AG09319 (cell line): ENCODE measurements around the gene DNAH14.
"Not testable (repeated sequence)": the region's sequence is repeated elsewhere in the genome, so short reads cannot be mapped to it uniquely, and the experiment has no call there.

Experiments used
- DNase-seq: peaks from one replicate; pipeline ENCODE4 v3.0.0-alpha.2; 2010; ENCODE audit warnings: low read depth; ENCODE audit errors: extremely low read depth
- TF ChIP-seq, protein P1 (sequence below): IDR thresholded peaks from 2 replicates; pipeline ENCODE4 v1.5.1; 2011; ENCODE audit warnings: low read depth, mild to moderate bottlenecking, inconsistent platforms, low read length, moderate library complexity

Gene DNAH14

DNA sequence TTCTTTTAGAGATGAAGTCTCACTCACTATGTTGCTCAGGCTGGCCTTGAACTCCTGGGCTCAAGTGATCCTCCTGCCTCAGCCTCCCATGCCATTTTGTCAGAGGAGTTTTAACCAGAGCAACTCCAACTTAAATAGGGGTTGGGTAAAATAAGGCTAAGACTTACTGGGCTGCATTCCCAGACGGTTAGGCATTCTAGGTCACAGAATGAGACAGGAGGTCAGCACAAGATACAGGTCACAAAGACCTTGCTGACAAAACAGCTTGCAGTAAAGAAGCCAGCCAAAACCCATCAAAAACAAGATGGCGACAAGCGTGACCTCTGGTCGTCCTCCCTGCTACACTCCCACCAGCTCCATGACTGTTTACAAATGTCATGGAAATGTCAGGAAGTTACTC, 5.7 kb upstream of the DNAH14 start:
- TF ChIP-seq, protein P1, sequence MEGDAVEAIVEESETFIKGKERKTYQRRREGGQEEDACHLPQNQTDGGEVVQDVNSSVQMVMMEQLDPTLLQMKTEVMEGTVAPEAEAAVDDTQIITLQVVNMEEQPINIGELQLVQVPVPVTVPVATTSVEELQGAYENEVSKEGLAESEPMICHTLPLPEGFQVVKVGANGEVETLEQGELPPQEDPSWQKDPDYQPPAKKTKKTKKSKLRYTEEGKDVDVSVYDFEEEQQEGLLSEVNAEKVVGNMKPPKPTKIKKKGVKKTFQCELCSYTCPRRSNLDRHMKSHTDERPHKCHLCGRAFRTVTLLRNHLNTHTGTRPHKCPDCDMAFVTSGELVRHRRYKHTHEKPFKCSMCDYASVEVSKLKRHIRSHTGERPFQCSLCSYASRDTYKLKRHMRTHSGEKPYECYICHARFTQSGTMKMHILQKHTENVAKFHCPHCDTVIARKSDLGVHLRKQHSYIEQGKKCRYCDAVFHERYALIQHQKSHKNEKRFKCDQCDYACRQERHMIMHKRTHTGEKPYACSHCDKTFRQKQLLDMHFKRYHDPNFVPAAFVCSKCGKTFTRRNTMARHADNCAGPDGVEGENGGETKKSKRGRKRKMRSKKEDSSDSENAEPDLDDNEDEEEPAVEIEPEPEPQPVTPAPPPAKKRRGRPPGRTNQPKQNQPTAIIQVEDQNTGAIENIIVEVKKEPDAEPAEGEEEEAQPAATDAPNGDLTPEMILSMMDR, result no peak

DNA sequence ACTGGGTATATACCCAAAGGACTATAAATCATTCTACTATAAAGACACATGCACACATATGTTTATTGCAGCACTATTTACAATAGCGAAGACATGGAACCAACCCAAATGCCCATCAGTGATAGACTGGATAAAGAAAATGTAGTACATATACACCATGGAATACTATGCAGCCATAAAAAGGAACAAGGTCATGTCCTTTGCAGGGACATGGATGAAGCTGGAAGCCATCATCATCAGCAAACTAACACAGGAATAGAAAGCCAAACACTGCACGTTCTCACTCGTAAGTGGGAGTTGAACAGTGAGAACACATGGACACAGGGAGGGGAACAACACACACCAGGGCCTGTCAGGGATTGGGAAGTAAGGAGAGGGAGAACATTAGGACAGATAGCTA, 1.8 kb upstream of the DNAH14 start:
- DNase-seq, result not testable (repeated sequence)

More for the DNA sequence above, 5.7 kb upstream of the DNAH14 start:
- no peak for DNase-seq

- DNase-seq, result no peak
- TF ChIP-seq, protein P1, result no peak
Measured at GRCh38 chr1:224928906-224929305, 569 bp upstream of the DNAH14 start.

DNA sequence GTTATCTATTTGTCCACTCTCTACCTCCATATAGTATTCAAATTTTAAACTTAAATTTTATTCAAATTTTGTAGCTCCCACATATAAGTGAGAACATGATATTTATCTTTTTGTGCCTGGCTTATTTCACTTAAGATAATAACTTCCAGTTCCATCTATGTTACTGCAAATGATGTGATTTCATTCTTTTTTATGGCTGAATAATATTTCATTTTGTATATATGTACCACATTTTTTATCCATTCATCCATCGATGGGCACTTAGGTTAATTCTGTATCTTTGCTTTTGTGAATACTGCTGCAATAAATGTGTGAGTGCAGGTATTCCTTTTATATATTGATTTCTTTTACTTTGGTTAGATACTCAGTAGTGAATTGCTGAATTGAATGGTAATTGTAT, 2.1 kb downstream of the DNAH14 start:
- TF ChIP-seq, protein P1, result no peak
- no peak for DNase-seq

GRCh38 chr1:224932607-224933249, 3.3 kb downstream of the DNAH14 start:
- DNase-seq, result no peak
- TF ChIP-seq, protein P1, result no peak

- no peak for DNase-seq
- TF ChIP-seq, protein P1, result no peak
Measured at GRCh38 chr1:224933584-224933983, 4.1 kb downstream of the DNAH14 start.

GRCh38 chr1:224938652-224939051, 9.2 kb downstream of the DNAH14 start:
- no peak for DNase-seq
- TF ChIP-seq, protein P1, result no peak

DNA sequence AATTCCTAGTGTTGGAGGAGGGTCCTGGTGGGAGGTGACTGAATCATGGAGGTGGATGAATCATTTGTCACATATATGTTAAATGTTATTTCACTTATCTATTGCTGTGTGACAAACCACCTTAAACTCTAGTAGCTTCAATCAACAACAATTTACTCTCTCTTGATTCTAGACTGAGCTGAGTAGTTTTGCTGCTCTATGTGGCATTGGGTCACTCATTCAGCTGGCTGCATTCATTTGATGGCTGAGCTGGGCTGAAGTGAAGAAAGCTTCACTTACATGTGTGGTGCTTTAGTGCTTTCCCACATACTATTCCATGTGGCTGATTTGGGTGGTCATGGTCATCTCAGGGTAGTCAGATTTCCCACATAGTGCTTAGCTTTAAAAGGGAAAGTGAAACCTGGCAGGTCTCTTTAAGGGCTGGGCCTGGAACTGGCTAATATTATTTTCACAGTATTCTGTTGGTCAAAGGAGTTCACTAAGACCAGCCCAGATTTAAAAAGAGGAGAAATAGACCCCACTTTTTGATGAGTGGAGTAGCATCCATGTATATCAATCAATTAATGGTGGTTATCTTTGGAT, 10.5 kb downstream of the DNAH14 start:
- no peak for DNase-seq
- TF ChIP-seq, protein P1, result no peak

DNA sequence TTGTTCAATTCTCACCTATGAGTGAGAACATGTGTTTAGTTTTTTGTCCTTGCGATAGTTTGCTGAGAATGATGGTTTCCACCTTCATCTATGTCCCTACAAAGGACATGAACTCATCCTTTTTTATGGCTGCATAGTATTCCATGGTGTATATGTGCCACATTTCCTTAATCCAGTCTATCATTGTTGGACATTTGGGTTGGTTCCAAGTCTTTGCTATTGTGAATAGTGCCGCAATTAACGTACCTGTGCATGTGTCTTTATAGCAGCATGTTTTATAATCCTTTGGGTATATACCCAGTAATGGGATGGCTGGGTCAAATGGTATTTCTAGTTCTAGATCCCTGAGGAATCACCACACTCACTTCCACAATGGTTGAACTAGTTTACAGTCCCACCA, 11.3 kb downstream of the DNAH14 start:
- DNase-seq, result not testable (repeated sequence)

DNA sequence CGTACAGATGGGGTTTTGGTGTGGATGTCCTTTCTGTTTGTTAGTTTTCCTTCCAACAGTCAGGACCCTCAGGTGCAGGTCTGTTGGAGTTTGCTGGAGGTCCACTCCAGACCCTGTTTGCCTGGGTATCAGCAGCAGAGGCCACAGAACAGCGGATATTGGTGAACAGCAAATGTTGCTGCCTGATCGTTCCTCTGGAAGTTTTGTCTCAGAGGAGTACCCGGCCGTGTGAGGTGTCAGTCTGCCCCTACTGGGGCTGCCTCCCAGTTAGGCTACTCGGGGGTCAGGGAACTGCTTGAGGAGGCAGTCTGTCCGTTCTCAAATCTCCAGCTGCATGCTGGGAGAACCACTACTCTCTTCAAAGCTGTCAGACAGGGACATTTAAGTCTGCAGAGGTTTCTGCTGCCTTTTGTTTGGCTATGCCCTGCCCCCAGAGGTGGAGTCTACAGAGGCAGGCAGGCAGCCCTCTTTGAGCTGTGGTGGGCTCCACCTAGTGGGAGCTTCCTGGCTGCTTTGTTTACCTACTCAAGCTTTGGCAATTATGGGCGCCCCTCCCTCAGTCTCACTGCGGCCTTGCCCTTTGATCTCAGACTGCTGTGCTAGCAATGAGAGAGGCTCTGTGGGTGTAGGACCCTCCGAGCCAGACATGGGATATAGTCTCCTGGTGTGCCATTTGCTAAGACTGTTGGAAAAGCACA, 16.3 kb downstream of the DNAH14 start:
- DNase-seq, result not testable (repeated sequence)

GRCh38 chr1:224946349-224946691, 16.8 kb downstream of the DNAH14 start:
- DNase-seq, result not testable (repeated sequence)
